Caki2 (cell line): ENCODE data around the gene KLK12. TPM values are rescaled to one million over a fixed set of nuclear protein-coding genes. Genes with fewer than 3 reads are reported as not detected.
"Not testable (repeated sequence)": the region's sequence is repeated elsewhere in the genome, so short reads cannot be mapped to it uniquely, and the experiment has no call there.

Experiments used
- DNase-seq: peaks from one replicate; pipeline ENCODE4 v3.0.0-alpha.2; 2015; ENCODE audit warnings: low read depth
- in situ Hi-C: cut with HindIII; loops from 2 replicates; pipeline ENCODE4 v1.10.0; 2016; ENCODE audit warnings: low sequenced_read_pairs, low pct_unique_long_range_greater_than_20kb, mixed read lengths
- total RNA-seq: library from RNA; depleted of rRNA; stranded (reverse); fragments of >200 nt; shearing (Covaris generic); gene quantifications from 2 replicates; pipeline ENCODE4 v1.2.3, GENCODE V29; 2014; ENCODE audit warnings: low replicate concordance; rRNA removed

KLK12 gene
- total RNA-seq, 1 experiment from 2014 or later, result not detected

DNA sequence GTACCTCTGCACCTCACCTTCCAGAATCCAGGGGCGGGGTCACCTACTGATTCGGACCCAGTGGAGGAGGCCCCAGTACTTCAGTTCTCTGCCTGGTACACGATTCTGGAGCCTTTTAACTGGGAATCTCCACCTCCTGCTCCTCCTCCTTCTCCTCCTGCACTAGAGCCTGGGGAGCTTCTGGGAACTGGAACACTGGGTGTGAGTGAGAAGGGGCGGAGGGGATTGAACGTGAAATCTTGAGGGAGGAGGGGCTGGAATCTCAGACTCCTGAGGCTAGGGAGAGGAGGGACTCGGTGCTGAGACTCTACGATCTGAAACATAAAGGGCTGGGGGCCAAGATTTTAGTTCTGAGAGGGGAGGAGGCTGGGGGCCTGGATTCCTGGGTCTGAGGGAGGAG, 33.3 kb downstream of the KLK12 start, which contains the start of gene KLK8:
TSS of gene KLK8 (minus strand) at position 90 of the 400 bp plus-strand sequence. CDS start 437 bp downstream, outside the sequence.
- in situ Hi-C loops, result no loop called here
- DNase-seq, result no peak

- no peak for DNase-seq
- in situ Hi-C loops, result no loop called here
Measured at GRCh38 chr19:51000981-51001380, 33.8 kb downstream of the KLK12 start.

DNA sequence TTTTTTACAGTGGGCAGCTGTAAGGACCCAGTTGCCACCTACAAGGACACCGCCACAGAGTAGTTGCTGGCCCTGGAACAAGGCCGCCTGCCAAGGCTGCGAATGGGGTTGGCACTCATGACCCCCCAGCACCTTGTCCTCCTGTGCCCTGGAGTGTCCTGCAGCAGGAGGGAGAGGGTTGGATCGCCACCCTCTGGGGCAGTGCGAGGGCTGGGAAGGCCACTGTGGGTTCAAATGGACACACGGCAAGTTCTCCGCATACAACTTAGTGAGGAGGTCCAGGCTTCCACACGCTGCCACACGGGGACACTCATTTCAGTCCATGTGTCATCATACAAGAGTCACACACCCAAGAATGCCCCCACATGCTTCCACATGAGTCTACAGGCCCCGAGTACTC, 34.4 kb downstream of the KLK12 start:
- in situ Hi-C loops, result no loop called here
- DNase-seq, result no peak

GRCh38 chr19:50998686-50999085, 36.1 kb downstream of the KLK12 start:
- in situ Hi-C loops, result no loop called here
- no peak for DNase-seq

DNA sequence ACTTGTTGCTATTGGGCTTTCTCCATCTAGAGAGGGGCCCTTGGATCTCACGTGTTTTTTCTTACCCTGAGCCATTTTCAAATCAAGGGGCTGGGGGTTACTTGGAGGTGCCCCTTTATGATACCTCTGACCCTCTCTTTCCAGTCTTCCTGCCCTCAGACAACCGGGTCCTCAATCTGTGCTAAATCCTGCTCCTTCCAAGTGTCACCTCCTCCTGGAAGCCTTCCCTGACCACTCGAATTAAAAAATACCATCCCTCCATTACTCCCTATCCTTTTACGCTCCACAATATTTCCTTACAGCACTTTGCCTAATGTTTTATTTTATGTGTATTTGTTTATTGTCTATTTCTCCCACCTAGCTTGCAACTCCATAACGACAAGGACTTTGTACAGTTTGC, 36.7 kb downstream of the KLK12 start:
- DNase-seq, result no peak
- in situ Hi-C loops, result no loop called here

DNA sequence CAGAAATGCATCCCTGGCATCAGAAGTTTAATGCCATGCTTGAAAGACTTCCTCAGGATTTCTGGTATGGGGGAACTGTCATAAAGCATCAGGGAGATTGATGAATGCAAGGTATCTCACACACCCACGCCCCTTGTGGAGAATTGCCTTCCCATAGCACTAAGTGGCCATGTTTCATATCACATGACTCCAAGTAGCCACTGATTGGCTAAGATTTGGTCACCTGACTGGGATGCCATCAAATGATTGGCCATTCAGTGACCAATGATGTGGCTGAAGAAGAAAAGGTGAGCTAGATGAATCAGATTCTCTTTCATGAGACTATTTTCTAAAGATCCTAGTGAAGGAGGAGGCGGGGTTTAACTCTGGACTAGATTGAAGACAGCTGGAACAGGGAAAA, 40.7 kb downstream of the KLK12 start:
- peak; percentile 71 for DNase-seq
- in situ Hi-C loops, result no loop called here

GRCh38 chr19:50992666-50993035, 42.2 kb downstream of the KLK12 start:
- peak; percentile 54 for DNase-seq
- in situ Hi-C loops, result no loop called here

DNA sequence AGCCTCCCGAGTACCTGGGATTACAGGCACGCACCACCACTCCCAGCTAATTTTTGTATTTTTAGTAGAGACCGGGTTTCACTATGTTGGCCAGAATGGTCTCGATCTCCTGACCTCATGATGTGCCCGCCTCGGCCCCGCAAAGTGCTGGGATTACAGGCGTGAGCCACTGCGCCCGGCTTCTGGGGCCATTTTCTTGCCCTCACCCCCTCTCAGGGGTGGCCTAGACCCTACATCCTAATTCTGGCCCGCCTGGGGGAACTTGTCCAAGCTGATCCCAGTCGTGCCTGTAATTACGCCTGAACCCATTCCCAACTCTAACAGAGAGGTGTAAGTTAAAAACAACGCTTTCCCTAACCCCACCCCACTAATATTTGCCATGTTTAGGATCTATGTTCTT, 50.4 kb downstream of the KLK12 start:
- in situ Hi-C loops, DNase-seq: not testable (repeated sequence)

DNA sequence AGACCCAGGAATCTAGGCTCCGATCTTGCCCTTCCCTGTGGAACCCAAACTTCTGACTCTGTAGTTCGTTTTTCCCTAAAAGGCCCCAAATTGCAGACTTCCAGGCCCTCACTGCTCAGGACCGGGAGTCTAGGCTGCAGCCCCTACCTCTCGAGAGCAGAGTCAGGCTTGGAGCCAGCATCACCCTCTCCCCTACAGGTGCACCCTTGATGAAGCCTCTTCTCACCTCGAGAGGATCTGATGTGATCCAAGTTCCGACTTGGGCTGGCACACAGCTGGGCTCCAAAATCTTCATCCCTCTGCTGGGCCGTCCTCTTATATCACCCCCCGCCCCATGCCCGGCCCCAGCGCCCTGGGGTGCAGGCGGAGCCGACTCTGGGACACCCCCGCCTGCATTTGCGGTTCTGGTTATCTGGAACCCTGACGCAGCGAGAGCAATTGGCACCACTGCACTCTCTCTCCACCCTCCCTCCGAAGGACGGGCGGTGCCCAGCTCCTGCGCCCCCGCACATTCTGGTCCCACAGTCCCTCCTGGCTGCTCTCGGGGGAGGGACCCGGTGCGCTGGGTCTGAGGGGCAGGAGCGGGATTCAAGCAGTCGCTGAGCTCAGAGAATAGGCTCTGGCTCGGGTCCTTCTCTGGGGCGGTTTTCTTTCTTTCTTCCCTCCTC, 51.0 kb downstream of the KLK12 start, which contains the start of gene KLK7:
TSS of gene KLK7 (minus strand) at position 293 of the 668 bp plus-strand sequence. CDS start 1,518 bp downstream, outside the sequence.
- no peak for DNase-seq
- in situ Hi-C loops, result no loop called here

GRCh38 chr19:50982186-50982585, 52.6 kb downstream of the KLK12 start:
- in situ Hi-C loops, result no loop called here
- DNase-seq, result no peak

- DNase-seq, result no peak
- in situ Hi-C loops, result no loop called here
Measured at GRCh38 chr19:50981587-50982146, 53.1 kb downstream of the KLK12 start.

DNA sequence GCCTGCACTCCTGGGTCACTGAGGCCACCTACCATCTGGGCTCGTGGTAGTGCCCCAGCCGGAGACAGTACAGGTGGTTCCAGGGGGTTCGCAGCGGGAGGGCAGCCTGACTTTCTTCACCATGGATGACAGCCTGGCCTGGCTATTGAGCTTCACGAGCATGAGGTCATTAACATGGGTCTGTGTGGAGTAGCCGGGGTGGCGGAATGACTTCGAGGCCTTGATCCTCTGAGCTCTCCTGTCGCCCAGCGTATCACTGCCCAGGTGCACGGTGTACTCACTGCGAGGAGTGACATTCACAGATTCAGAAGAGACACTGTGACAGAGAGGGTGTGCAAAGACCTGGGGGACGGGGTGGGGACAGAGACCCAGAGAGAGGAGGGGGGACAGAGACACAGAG, 54.6 kb downstream of the KLK12 start:
- DNase-seq, result no peak
- in situ Hi-C loops, result no loop called here

- in situ Hi-C loops, result no loop called here
Measured at GRCh38 chr19:50979758-50980157, 55.0 kb downstream of the KLK12 start.

More at GRCh38 chr19:50979758-50980157, 55.0 kb downstream of the KLK12 start:
- DNase-seq, result no peak

Other genes starting within 250 kb of the KLK12 start
- gene ACP4, start 244.6 kb downstream of the KLK12 start, total RNA-seq, result not detected in 2 replicates
- not detected in 2 replicates for gene KLK1, start 211.2 kb downstream of the KLK12 start, total RNA-seq
- gene KLK15, start 201.4 kb downstream of the KLK12 start, total RNA-seq, result not detected in 2 replicates
- gene KLK3, start 180.1 kb downstream of the KLK12 start, total RNA-seq, result not detected in 2 replicates
- gene KLK2, start 161.6 kb downstream of the KLK12 start, total RNA-seq, result not detected in 2 replicates
- not detected in 2 replicates for gene KLK4, start 123.6 kb downstream of the KLK12 start, total RNA-seq
- gene KLK5, start 82.0 kb downstream of the KLK12 start, total RNA-seq, result not detected in 2 replicates
- gene KLK6, start 65.4 kb downstream of the KLK12 start, total RNA-seq, result not detected in 2 replicates
- gene KLK7, start 51.1 kb downstream of the KLK12 start, total RNA-seq, result not detected in 2 replicates
- gene KLK8, start 33.4 kb downstream of the KLK12 start, total RNA-seq, result not detected in 2 replicates
- gene KLK10, start 15.3 kb downstream of the KLK12 start, total RNA-seq, result not detected in 2 replicates
- not detected in 2 replicates for gene KLK11, start 8.4 kb downstream of the KLK12 start, total RNA-seq
- gene KLK13, start 30.1 kb upstream of the KLK12 start, total RNA-seq, result not detected in 2 replicates
- not detected in 2 replicates for gene KLK14, start 47.9 kb upstream of the KLK12 start, total RNA-seq
- gene CTU1, start 73.4 kb upstream of the KLK12 start, total RNA-seq, result 20.7 and 22.1 TPM in 2 replicates
- gene SIGLEC9, start 89.9 kb upstream of the KLK12 start, total RNA-seq, result 1.5 TPM in 1 of 2 replicates, not detected in the other
- not detected in 2 replicates for gene SIGLEC7, start 107.3 kb upstream of the KLK12 start, total RNA-seq
- gene CD33, start 190.1 kb upstream of the KLK12 start, total RNA-seq, result not detected in 2 replicates
- gene SIGLECL1, start 216.1 kb upstream of the KLK12 start, total RNA-seq, result 52.0 and 60.2 TPM in 2 replicates